VCaP (cell line): ENCODE data around the gene PAK1.

ENCODE experiments used
- H3K27ac ChIP-seq: fragments of 450-650 bp; 2 replicates; pipeline ENCODE4 v1.5.1; 2017
- TF ChIP-seq, protein P1 (sequence below): fragments of 450-650 bp; conservative IDR thresholded peaks from 2 replicates; pipeline ENCODE4 v1.5.1; 2017; ENCODE audit warnings: mild to moderate bottlenecking, moderate library complexity

PAK1 gene

DNA sequence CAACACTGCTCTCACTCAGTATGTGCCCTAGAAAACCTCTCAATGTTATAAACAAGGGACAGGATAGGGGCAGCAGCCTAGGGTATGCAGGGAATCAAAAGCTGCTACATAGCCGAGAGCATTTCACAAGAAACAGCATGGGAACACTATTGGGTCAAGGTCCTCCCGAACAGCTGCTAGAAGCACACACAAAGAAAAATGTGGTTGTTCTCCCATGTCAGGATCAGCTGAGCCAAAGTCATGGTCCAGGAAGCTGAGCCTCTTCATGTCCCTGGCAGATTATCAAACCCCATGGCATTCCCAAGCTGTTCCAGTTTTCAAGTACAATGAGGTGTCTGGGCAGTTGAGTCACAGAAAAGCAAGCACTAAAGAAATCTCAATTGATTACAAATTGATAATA lies 151.4 kb downstream of the PAK1 start:
- no peak overlapping the region for H3K27ac ChIP-seq
- TF ChIP-seq, protein P1, sequence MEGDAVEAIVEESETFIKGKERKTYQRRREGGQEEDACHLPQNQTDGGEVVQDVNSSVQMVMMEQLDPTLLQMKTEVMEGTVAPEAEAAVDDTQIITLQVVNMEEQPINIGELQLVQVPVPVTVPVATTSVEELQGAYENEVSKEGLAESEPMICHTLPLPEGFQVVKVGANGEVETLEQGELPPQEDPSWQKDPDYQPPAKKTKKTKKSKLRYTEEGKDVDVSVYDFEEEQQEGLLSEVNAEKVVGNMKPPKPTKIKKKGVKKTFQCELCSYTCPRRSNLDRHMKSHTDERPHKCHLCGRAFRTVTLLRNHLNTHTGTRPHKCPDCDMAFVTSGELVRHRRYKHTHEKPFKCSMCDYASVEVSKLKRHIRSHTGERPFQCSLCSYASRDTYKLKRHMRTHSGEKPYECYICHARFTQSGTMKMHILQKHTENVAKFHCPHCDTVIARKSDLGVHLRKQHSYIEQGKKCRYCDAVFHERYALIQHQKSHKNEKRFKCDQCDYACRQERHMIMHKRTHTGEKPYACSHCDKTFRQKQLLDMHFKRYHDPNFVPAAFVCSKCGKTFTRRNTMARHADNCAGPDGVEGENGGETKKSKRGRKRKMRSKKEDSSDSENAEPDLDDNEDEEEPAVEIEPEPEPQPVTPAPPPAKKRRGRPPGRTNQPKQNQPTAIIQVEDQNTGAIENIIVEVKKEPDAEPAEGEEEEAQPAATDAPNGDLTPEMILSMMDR: no peak

DNA sequence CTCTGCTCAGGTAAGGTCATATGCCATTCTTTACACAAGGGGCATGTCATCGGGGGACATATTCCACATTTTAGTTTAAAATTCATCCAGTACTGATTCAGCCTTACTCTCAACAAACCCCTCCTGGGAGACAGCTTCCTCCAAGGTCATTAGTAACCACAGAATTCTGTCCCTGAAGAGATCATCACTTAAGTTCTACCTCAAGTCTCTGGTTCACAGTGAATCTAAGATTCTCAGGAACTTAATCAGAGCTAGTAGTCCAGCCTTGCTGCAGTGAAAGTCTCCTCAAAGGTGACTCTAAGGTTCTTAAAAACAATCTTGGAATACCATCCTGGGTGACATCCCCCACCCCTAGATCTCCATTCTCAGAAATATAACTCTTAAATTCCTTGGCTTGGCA lies 153.5 kb downstream of the PAK1 start:
- H3K27ac ChIP-seq: no peak overlapping the region
- TF ChIP-seq, protein P1: no peak

DNA sequence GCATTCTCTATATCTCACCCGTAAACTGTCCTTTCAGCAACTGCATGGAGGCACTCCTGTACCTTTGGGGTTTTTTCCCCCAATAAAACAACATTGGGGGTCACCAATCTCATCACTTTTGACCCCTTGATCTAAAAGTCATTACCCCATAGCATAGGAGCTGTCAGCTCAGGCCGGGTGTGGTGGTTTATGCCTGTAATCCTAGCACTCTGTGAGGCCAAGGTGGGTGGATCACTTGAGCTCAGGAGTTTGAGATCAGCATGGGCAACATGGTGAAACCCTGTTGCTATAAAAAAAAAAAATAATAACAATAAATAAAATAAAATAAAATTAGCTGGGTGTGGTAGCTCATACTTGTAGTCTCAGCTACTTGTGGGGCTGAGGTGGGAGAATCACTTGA lies 155.3 kb downstream of the PAK1 start:
- no peak overlapping the region for H3K27ac ChIP-seq
- TF ChIP-seq, protein P1: no peak

DNA sequence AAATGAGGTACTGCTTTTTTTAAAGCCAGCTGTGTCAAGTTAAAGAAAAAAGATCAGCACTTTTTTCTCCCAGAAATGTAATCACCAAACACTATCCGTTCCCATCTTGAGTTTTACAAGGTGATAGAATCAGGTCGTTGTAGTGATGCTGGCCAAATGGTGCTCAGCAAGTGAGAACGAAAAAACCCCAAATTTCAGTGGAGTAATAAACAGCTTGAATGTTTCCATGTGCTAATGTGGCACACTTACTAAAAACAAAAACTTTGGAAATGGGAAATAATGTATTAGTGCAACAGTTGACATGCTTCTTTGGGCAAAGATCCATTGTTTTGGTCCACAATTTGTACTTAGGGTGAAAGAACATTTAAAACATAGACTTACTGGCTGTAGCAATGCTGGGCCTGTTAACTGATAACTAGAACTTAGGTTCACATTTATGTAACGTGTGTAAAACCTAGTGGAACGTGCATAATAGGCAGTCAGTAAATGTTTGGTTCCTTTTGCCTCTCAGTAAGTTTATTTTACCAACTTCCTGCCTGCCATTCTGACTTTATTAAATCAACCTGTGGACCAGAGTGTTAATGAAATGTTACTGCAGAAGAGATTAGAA lies 157.1 kb downstream of the PAK1 start:
- TF ChIP-seq, protein P1: no peak
- peak overlapping the region; percentile 70 for H3K27ac ChIP-seq

DNA sequence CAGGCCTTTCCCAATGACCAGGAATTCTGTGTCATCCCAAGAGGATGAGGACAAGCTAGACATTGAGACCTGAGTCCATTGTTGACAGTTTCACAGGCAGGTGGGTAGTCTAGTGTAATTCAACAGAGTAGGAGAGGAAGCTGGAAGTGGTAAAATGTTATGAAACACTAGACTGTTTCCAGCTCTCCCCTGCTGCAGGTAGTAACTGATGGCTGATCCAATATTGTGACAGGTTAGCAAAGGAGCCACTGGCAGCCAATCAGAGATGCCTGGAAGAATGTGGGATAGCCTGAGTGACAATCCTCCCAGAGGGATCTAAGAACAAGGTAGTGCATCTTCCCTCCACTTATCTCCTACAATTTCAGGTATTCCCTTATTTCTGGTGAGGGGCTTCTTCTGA lies 161.8 kb downstream of the PAK1 start:
- no peak overlapping the region for H3K27ac ChIP-seq
- TF ChIP-seq, protein P1: no peak

DNA sequence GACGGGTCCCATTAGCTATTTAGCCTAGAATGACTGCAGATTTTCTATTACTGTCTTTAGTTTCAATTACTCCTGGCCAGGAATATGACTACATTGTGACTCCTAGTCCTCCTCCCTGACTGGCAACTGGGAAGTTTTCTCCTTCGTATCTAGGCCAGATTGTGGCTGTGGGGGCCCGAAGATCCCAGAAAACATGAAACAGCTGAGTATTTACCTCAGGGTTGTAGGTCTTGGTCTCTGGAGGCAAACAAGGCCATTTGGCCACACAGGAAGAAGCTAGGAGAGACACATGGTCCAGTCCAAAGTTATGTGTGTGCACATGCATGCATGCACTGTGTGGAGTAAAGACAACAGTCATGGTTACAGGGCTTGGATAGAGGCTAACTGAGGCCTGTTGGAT lies 162.2 kb downstream of the PAK1 start:
- no peak overlapping the region for H3K27ac ChIP-seq
- TF ChIP-seq, protein P1: no peak

DNA sequence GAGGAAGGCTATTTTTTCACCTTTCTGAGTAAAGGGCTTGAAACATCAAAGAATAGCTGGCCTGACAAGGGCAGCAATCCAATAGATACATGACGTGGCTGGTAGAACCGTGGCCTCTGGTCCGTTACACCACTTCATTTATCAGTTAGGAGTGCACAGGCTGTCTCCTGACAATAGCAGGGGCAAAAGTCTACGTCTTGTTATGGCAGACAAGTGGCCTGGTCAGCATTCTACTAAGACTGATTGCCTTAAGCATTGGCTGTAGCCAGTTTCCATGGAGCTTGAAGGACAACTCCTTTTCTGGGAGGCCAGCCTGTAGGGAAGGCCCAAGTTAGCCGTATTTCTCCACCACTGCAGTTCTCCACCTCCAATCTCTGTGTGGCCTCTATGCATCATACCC lies 163.2 kb downstream of the PAK1 start:
- TF ChIP-seq, protein P1: no peak

More for the DNA sequence above, 163.2 kb downstream of the PAK1 start:
- H3K27ac ChIP-seq: no peak overlapping the region
